Chondrocyte (in vitro differentiated cells): Measurements from ENCODE around the gene NAV3. TPM values are rescaled to one million over a fixed set of nuclear protein-coding genes. Genes with fewer than 3 reads are reported as not detected.

Source experiments
- DNase-seq: peaks from one replicate; pipeline ENCODE4 v3.0.0; 2021; ENCODE audit warnings: mixed read lengths, low spot score
- H3K27ac Mint-ChIP-seq: one replicate; pipeline ENCODE4 v1.8.0; 2021; ENCODE audit warnings: mild to moderate bottlenecking, moderate library complexity, mixed read lengths; ENCODE audit not compliant: unreplicated experiment
- H3K27me3 Mint-ChIP-seq: 2 replicates; pipeline ENCODE4 v1.8.0; 2021; ENCODE audit warnings: low read depth, mixed read lengths
- H3K36me3 Mint-ChIP-seq: 2 replicates; pipeline ENCODE4 v1.8.0; 2021; ENCODE audit warnings: low read depth, mixed read lengths
- H3K4me1 Mint-ChIP-seq: 2 replicates; pipeline ENCODE4 v1.8.0; 2021; ENCODE audit warnings: low read depth, mild to moderate bottlenecking, mixed read lengths
- H3K4me3 Mint-ChIP-seq: one replicate; pipeline ENCODE4 v1.8.0; 2021; ENCODE audit warnings: mild to moderate bottlenecking, moderate library complexity, mixed read lengths; ENCODE audit not compliant: unreplicated experiment
- H3K9me3 Mint-ChIP-seq: 2 replicates; pipeline ENCODE4 v1.8.0; 2021; ENCODE audit warnings: low read depth, mixed read lengths
- total RNA-seq: library from RNA; stranded (reverse); gene quantifications from 3 replicates; pipeline ENCODE4 v1.2.1, GENCODE V29; 2021
- TF ChIP-seq, protein P1 (sequence below): fragments of 200-600 bp; sonication (generic); IDR thresholded peaks from 2 replicates; pipeline ENCODE4 v1.5.0; 2021; ENCODE audit warnings: antibody characterized with exemption, mild to moderate bottlenecking, moderate library complexity

The NAV3 gene
- total RNA-seq, 1 donor from 2014 or later: 29.9 TPM

DNA sequence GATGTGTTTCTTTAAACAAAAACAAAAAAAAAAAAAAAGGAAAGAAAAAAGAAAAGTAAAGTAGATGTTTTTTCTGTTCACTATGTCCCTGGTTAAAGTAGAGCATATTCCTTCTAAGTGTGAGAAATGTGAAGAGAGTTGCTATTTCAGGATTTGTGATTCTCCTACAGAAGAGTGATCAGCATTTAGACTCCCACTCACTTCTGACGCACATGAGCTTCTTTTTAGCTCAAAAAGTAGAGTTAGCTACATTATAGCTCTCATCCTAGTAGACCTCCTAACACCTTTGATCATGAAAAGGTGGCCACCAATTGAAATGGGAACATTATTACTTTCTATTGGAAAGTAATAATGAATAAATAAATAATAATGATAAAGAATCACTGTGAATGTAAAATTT lies 368.2 kb downstream of the NAV3 start:
- H3K36me3 Mint-ChIP-seq: peaks cover 19% of the 10 kb centered on the region
- H3K4me1 Mint-ChIP-seq: peaks cover 11% of the 10 kb centered on the region
- TF ChIP-seq, protein P1, sequence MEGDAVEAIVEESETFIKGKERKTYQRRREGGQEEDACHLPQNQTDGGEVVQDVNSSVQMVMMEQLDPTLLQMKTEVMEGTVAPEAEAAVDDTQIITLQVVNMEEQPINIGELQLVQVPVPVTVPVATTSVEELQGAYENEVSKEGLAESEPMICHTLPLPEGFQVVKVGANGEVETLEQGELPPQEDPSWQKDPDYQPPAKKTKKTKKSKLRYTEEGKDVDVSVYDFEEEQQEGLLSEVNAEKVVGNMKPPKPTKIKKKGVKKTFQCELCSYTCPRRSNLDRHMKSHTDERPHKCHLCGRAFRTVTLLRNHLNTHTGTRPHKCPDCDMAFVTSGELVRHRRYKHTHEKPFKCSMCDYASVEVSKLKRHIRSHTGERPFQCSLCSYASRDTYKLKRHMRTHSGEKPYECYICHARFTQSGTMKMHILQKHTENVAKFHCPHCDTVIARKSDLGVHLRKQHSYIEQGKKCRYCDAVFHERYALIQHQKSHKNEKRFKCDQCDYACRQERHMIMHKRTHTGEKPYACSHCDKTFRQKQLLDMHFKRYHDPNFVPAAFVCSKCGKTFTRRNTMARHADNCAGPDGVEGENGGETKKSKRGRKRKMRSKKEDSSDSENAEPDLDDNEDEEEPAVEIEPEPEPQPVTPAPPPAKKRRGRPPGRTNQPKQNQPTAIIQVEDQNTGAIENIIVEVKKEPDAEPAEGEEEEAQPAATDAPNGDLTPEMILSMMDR: no peak
- no peak overlapping the region for H3K4me3 Mint-ChIP-seq
- no peaks in the 10 kb centered on the region for H3K9me3 Mint-ChIP-seq
- H3K27me3 Mint-ChIP-seq: no peaks in the 10 kb centered on the region
- H3K27ac Mint-ChIP-seq: no peak overlapping the region
- no peak for DNase-seq

DNA sequence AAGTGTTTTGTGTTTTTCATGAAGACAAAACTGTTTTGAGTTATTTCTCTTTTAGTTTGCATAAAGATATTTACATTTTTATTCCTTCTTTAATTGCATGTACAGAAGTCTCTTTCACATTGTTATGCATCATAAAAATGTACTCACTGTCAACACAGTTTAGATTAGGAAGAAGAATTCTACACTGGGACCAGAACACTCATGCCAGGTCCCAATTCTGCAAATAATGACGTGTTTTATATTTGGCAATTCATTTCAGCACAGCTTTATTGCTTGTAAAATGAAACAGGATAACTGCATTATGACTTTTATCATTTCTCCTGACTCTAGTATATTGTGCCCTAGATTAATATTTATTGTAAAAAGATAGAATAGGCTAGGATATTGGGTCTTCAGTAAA lies 369.2 kb downstream of the NAV3 start:
- Mint-ChIP-seq H3K4me3 (no peak overlapping the region), H3K9me3 (no peaks in the 10 kb centered on the region), H3K27me3 (no peaks in the 10 kb centered on the region), H3K27ac (no peak overlapping the region), H3K36me3 (peaks cover 15% of the 10 kb centered on the region), H3K4me1 (peaks cover 7% of the 10 kb centered on the region)
- TF ChIP-seq, protein P1: no peak
- DNase-seq: no peak

DNA sequence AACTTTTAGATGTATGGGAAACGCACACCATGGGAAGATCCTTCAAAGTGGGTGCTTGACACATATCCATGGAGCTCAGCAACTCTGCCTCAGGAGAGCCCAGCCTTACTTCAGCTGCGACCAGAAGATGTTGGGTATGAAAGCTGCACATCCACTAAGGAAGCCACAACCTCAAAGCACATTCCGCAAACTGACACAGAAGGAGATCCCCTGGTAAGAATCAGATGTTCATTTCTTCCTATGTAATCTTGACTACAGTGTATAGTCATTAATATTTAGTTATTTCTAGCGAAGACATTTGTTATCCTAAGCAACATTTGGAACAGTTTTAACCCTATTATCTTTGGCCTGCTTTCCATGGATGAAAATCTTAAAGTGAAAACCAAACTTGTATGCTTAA lies 374.2 kb downstream of the NAV3 start:
- Mint-ChIP-seq H3K36me3 (peaks cover 14% of the 10 kb centered on the region), H3K27me3 (no peaks in the 10 kb centered on the region), H3K4me3 (no peak overlapping the region), H3K9me3 (no peaks in the 10 kb centered on the region), H3K27ac (no peak overlapping the region), H3K4me1 (peaks cover 20% of the 10 kb centered on the region)
- DNase-seq: no peak
- TF ChIP-seq, protein P1: no peak

DNA sequence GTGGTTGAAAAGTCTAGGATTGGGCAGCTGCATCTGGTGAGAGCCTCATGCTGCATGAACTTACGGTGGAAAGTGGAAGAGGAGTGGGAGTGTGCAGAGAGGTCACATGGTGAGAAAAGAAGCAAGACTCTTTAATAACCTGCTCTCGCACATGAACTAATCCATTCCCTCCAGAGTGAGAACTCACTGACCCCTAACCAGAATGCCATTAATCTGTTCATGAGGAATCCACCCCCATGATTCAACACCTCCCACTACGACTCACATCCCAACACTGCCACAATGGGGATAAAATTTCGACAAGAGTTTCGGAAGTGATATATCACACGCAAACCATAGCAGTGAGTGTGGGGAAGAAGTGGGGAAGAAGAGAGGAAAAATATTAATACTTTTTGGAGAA lies 377.4 kb downstream of the NAV3 start:
- H3K36me3 Mint-ChIP-seq: peaks cover 7% of the 10 kb centered on the region
- H3K27ac Mint-ChIP-seq: no peak overlapping the region
- TF ChIP-seq, protein P1: no peak
- H3K4me3 Mint-ChIP-seq: no peak overlapping the region
- peaks cover 32% of the 10 kb centered on the region for H3K4me1 Mint-ChIP-seq
- no peaks in the 10 kb centered on the region for H3K27me3 Mint-ChIP-seq
- H3K9me3 Mint-ChIP-seq: no peaks in the 10 kb centered on the region
- no peak for DNase-seq

DNA sequence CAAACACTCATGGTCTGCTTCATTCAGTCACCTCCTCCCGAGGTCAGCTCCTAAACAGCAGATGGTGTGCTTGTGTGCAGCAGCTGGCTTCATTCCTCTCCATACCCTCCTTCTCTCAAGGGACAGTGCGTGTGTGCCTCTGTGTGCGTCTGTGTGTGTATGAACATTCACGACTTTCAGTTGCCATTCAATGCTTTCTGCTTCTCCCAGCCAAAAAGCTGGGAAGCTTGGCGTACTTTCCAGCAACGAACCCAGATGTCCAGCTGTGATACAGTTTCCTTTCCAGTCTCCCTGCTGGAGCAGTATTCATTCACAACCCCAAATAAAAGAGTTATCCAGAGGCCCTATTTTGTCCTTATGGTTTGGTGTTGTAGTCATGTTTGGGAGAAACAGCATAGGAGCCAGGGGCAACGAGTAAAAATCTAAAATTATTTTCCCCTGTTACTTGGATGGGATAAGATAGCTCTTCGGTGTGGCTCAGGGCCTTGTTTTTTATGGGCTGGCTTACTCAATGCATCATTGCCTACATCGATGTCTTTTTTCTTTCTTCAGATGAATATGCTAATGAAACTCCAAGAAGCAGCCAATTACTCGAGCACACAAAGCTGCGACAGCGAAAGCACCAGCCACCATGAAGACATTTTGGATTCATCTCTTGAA lies 379.3 kb downstream of the NAV3 start:
- Mint-ChIP-seq H3K4me1 (peaks cover 25% of the 10 kb centered on the region), H3K27ac (peak overlapping the region; percentile 65), H3K36me3 (peaks cover 5% of the 10 kb centered on the region), H3K4me3 (no peak overlapping the region), H3K9me3 (no peaks in the 10 kb centered on the region), H3K27me3 (no peaks in the 10 kb centered on the region)
- DNase-seq: no peak
- TF ChIP-seq, protein P1: no peak
